Dedifferentiated amniotic fluid mesenchymal stem cell (primary cell): ENCODE data around the gene MTMR1.

Experiments used
- DNase-seq: peaks from one replicate; pipeline ENCODE4 v3.0.0-alpha.2; 2016; ENCODE audit errors: extremely low spot score

Gene MTMR1

DNA sequence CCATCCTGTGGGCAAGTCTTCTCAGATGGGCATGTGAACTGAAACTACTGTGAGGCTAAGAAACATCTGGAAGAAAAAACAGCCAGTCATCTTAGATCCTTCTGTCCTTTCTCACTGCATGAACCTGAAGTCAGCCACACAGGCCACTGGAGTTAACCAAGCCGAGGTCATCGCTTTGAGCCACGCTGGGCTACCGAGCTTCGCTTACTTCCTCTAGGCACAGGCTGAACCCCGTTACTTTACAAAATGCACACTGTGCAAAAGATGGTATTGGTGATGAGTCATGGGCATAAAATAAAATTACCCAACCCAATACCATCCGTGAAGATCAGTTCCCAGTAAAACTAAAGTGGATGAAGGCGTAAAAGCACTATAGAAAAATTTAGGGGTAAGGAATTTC lies 86.2 kb downstream of the MTMR1 start:
- DNase-seq = no peak

DNA sequence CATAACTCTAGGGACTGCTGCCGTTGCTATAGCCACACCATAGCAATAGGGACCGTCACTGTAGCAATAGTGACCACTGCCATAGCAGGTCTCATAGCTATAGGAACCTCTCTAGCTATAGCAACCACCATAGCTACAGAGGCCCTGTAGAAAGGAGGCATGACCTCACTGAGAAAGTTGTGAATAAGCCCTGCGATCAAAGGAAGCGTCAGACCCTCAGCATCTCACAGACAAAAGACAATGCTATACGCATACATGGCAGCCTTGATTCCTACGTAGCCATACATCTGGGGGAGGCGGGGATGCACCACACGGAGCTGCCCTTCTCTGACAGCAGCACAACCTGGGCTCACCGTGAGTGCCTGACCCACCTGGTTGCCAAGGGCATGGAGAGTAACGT lies 88.5 kb downstream of the MTMR1 start:
- no peak for DNase-seq

DNA sequence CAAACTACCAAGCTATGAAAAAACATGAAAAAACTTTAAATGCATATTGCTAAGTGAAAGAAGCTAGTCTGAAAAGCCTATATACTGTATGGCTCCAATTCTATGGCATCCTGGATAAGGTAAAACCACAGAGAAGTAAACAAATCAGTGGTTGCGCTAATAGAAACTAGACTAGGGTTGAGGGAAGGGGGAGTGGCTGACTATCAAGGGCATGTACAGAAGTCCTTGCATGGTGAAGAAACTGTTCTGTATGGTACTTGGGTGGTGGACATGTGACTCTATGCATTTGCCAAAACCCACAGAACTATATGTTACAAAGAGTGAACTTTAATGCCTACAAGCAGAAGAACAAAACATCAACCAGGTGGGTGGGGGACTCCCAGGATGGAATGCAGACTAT lies 96.8 kb downstream of the MTMR1 start:
- no peak for DNase-seq

DNA sequence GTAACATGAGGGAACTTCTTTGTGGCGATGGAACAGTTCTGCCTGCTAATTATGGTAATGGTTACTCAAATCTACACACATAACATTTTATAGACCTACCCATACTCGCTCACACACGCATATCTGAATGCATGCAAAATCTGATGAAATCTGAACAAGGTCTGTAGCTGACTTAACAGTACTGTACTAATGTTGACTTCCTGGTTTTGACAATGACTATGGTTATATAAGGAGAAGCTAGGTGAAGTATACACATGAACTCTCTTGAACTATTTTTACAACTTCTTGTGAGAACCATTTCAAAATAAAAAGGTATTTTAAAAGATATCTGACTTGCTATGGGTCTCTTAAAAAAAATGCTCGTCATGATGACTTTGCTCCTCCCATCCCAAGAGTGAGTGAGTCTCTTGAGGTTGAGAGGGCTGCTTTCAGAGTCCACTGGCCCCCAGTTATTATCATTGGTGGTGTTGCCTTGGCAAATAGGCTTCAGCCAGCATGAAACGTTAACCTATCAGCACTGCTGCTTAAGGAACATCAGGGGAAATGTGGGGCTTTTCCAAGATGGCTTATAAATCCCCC lies 99.8 kb downstream of the MTMR1 start:
- DNase-seq = no peak

DNA sequence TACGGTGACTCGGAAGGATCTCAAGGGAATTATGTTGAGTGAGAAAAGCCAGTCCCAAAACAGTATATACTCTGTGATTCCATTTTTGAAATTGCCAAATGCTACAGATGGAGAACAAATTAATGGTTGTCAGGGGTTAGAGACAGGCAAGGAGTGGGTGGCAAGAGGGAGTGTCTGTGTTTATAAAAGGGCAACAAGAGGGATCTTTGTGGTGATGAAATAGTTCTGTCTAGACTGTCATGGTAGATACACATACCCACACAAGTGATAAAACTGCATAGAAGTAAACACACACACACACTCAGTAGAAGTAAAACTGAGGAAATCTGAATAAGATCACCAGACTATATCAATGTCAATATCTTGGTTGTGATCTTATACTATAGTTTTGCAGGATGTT lies 112.5 kb downstream of the MTMR1 start:
- no peak for DNase-seq

DNA sequence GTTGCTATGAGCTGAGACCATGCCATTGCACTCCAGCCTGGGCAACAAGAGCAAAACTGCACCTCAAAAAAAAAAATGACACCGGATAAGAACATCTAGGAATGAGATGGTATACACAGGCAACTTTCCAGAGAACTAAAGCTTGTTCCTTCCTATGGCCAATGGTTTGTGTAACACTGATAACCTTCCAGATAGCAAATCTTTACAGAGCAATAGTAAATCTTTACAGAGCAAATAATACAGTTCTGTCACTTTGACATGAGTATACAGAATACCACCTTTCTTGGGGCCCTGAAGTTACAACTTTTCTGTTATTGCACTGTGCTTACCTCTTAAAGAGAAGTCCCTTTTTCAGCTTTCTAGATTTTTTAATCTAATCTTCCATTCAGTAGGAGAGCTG lies 113.6 kb downstream of the MTMR1 start:
- no peak for DNase-seq

DNA sequence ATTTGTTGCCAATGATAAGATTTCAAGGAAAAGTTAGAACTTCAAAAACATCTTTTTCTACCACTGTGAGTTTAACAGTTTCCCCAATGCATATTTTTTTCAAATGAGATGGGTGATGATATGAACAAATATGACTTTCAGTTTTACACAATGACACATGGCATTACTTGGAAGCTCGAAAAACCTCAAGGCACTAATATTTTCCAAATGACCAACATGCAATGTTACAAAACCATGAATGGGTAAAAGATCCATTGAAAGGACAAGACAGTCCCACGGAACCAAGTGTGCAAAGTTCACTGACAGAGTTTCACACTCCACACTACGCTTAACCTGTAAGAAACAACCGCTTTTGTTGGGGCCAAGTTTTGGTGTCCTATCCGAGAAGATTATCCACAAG lies 120.7 kb downstream of the MTMR1 start:
- DNase-seq = no peak
